ENCODE data around the gene SDHC.

Gene SDHC

GRCh38 chr1:161299347-161299746 lies 14.8 kb upstream of the SDHC start:
- TF ChIP-seq TEAD4 (IDR thresholded peaks at IDR 0.05) (no peak), NFIC (IDR thresholded peaks at IDR 0.05) (no peak), USF1 (IDR thresholded peaks at IDR 0.05) (no peak)

GRCh38 chr1:161300478-161300877 lies 13.7 kb upstream of the SDHC start:
- TF ChIP-seq MAX (IDR thresholded peaks at IDR 0.05) (no peak), CEBPB (IDR thresholded peaks at IDR 0.05) (no peak), YY1 (IDR thresholded peaks at IDR 0.05; ENCODE audit: low read depth) (no peak), CREB1 (IDR thresholded peaks at IDR 0.05; ENCODE audit: low read depth) (no peak), USF1 (IDR thresholded peaks at IDR 0.05) (no peak), TEAD4 (IDR thresholded peaks at IDR 0.05) (no peak), TAF1 (IDR thresholded peaks at IDR 0.05; ENCODE audit: low read depth) (no peak), FOXM1 (IDR thresholded peaks at IDR 0.05; ENCODE audit: borderline replicate concordance, low read depth) (no peak), REST (IDR thresholded peaks at IDR 0.05; ENCODE audit: low read depth) (no peak), ZBTB7A (IDR thresholded peaks at IDR 0.05; ENCODE audit: low read depth) (no peak), TCF12 (IDR thresholded peaks at IDR 0.05; ENCODE audit: low read depth) (no peak), NFIC (IDR thresholded peaks at IDR 0.05) (no peak)

GRCh38 chr1:161304927-161305866 lies 9.0 kb upstream of the SDHC start:
- TF ChIP-seq TCF12 (IDR thresholded peaks at IDR 0.05; ENCODE audit: low read depth) = no peak
- TF ChIP-seq USF1 (IDR thresholded peaks at IDR 0.05) = no peak
- no peak for TF ChIP-seq TAF1 (IDR thresholded peaks at IDR 0.05; ENCODE audit: low read depth)
- TF ChIP-seq CEBPB (IDR thresholded peaks at IDR 0.05) = no peak
- no peak for TF ChIP-seq EGR1 (IDR thresholded peaks at IDR 0.05)
- no peak for TF ChIP-seq REST (IDR thresholded peaks at IDR 0.05; ENCODE audit: low read depth)
- no peak for TF ChIP-seq NFIC (IDR thresholded peaks at IDR 0.05)
- TF ChIP-seq FOXM1 (IDR thresholded peaks at IDR 0.05; ENCODE audit: borderline replicate concordance, low read depth) = no peak
- no peak for TF ChIP-seq EP300 (IDR thresholded peaks at IDR 0.05; ENCODE audit: borderline replicate concordance)
- TF ChIP-seq YY1 (IDR thresholded peaks at IDR 0.05; ENCODE audit: low read depth) = no peak
- TF ChIP-seq RAD21 (IDR thresholded peaks at IDR 0.05; ENCODE audit: low read depth) = no peak

- 0 out of 2 replicates have a peak, but pooled peaks have one; percentile 14 for TF ChIP-seq CEBPB (IDR thresholded peaks at IDR 0.05)
- no peak for TF ChIP-seq RAD21 (IDR thresholded peaks at IDR 0.05; ENCODE audit: low read depth)
- no peak for TF ChIP-seq REST (IDR thresholded peaks at IDR 0.05; ENCODE audit: low read depth)
Observed at GRCh38 chr1:161305867-161306519, 8.2 kb upstream of the SDHC start.
